Hematopoietic multipotent progenitor cell treated with erythropoietin and hydrocortisone succinate and interleukin-3 and kit ligand, for 4 days (in vitro differentiated cells): ENCODE results near the gene TRIM28.

Experiments
- DNase-seq: peaks from one replicate; pipeline ENCODE4 v3.0.0-alpha.2; 2015

Gene TRIM28

DNA sequence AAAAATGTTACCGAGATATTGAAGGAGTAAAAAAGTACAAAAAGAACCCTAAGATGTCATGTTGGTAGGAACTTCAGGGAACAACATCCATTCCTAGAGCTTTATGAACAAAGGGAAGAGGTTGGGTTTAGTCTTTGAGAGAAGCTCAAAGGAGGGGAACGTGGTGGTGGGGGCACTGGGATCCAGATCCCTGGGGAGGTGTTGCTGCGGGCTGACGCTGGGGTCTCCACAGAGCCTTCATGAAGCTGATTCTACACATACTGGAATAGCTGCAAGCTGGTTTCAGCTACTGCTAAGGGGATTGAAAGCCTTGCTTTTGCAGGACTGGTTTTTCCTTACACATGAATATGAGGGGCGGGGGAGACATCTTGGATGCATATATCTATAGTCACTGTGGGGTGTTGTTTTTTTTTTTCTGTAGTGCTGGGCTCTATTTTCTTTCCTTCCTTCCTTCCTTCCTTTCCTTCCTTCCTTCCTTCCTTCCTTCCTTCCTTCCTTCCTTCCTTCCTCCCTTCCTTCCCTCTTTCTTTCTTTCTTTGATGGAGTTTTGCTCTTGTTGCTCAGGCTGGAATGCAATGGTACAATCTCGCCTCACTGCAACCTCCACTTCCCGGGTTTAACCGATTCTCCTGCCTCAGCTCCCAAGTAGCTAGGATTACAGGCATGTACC, 35.7 kb downstream of the TRIM28 start:
- no peak for DNase-seq

DNA sequence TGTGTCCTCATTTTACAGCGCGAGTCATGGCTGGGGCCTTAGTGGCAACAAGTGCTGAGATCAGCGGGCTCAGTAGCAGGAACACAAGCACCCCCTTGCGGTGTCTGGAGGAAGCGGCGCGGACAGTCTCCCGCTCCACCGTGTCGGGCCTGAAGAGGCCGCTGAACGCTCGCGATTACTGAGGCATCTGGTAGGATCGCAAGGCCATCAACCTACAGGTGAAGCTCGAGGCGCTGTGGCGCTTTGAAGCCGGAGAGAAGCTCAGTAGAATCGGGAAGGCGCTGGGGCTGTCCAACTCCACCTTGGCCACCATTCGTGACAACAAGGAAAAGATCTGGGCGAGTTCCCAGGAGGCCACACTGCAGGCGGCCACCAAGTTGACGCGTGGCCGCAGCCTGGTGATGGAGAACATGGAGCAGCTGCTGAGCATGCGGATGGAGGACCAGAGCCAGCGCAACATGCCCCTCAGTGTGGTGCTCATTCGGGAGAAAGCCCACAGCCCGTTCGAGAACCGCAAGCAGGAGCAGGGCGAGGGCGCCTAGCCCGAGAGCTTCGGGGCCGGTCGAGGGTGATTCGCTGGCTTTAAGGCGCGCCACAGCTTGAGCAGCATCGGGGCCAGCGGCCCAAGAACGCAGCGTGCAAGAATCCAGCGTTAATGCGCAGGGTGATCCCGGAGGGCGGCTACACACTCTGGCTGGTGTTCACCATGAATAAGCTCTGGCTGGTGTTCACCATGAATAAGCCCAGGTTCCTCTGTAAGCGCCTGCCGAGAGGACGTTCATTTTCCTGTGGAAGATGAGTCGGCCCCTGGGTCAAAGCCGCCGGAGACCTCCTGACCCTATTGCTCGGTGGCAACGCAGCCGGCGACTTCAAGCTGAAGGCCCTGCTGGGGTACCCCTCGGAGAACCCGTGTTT, 37.6 kb downstream of the TRIM28 start:
- peak; percentile 96 for DNase-seq

DNA sequence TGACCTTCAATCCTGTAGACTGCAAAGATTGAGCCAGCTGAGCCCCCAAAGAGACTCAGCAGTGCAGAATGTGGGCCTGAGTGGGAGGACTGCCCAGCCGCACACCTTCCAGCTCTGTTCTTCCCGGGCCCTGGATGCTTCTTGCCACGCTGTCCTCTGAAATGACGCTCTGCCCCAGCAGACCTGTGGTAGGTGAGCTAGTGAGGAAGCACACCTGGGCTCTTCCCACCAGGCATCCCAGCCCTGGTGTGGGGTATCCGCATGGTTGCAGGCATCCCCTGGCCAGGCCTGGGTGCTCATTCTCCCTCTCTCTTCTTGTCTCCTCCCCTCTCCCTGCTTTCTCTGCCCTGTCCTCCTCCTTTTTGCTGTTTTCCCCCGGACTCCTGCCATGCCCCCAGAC, 39.1 kb downstream of the TRIM28 start:
- DNase-seq = no peak

DNA sequence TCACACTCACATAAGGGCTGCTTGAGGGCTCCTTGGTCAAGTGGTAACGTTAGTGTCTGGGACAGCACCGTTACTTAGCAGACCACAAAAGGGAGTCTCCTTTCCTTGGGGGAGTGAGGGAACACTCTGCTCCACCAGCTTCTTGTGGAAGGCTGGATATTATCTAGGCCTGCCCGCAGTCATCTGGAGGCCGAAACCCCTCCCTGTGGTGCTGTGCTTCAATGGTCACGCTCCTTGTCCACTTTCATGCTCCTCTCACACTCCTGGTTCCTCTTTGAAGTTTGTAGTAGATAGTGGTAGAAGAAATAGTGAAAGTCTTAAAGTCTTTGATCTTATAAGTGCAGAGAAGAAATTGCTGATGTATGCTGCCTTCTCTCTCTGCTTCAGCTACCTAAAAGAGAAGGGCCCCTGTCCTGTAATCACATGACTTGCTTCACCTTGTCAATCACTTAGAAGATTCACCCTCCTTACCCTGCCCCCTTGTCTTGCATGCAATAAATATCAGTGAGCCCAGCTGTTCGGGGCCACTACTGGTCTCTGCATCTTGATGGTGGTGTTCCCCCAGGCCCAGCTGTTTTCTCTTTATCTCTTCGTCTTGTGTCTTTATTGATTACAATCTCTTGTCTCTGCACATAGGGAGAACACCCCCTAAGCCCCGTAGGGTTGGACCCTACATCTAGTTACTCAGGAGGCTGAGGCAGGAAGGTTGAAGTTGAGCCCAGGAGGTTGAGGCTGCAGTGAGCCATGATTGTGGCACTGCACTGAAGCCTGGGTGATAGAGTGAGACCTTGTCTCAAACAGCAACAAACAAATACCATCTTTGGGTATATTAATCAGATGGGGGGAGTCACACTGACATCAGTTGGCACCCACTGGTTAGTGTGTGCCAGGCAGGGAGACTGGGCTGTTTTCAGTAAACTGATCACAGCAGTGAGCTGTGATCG, 40.9 kb downstream of the TRIM28 start:
- peak; percentile 90 for DNase-seq

DNA sequence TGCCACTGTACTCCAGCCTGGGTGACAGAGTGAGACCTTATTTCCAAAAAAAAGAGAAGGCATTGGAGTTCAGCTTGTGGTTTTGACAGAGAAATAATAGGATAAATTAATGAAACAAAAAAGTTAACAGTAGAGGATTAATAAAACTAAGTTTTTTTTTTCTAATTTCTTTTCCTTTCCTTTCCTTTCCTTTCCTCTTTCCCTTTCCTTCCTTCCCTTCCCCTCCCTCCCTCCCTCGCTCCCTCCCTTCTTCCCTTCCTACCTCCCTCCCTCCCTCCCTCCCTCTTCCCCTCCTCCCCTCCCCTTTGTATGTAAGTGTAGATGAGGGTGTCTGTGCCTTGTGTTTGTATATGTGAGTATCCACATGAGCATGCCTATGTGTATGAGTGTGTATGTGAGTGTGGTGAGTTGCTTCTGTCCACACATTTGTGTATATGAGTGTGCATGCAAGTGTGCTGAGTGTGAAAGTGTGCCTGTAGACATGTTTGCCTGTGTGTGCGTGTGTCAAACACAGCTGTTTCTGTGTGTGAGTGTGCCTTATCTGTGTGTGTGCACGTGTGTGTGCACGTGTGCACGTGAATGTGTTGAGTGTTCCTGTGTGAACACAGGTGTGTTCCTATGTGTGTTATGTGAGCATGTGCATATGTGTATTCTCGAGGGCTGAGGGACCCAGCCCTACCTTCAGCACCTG, 41.7 kb downstream of the TRIM28 start:
- DNase-seq = peak; percentile 25

DNA sequence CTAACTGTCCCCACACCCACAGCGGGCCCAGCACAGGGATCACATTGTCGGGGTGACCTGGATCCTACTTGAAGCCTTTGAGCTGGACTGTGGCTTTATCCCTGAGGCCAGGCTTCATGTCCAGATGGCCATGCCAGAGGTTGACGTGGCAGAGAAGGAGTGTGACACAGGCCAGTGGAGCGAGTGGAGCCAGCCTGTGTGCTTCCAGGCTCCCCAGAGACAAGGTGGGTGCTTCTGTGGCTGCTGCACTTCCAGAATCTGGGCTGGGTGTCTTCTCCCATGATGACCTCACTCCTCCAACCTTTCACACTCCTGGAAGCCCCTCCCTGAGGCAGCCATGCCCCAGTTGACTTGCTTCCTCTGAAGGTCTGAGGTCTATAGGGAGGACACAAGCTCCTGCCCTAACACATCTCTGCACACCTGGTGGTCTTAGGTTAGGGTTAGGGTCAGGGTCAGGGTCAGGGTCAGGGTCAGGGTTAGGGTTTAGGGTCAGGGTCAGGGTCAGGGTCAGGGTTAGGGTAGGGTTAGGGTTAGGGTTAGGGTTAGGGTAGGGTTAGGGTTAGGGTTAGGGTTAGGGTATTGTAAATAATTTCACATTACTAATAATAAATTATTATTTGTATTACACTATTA, 42.4 kb downstream of the TRIM28 start:
- DNase-seq = no peak
